ENCODE results near the gene KBTBD6. TPM values are rescaled to one million over a fixed set of nuclear protein-coding genes. Genes with fewer than 3 reads are reported as not detected.

Gene KBTBD6
- total RNA-seq, 1 experiment from 2014 or later = 9.3 TPM

- DNase-seq = no peak
- H3K9me3 Mint-ChIP-seq (ENCODE audit: unreplicated experiment) = peaks cover 50% of the 10 kb centered on the region
- H3K4me3 Mint-ChIP-seq (ENCODE audit: unreplicated experiment) = no peak overlapping the region
- no peak overlapping the region for H3K4me3 ChIP-seq (ENCODE audit: low read depth, low read length)
- no peak overlapping the region for H3K27ac Mint-ChIP-seq (ENCODE audit: unreplicated experiment)
- TF ChIP-seq CTCF (IDR thresholded peaks at IDR 0.05; ENCODE audit: insufficient read depth in 1 of 2, low read depth in 1 of 2, low read length in 1 of 2, severe bottlenecking in 1 of 2, unreplicated experiment in 1 of 2) = no peak
- no peaks in the 10 kb centered on the region for H3K4me1 Mint-ChIP-seq (ENCODE audit: low read depth, unreplicated experiment)
- intact Hi-C loops (cut with micrococcal nuclease; ENCODE audit: unreplicated experiment) = no loop called here
- no TSS peak for BruUV-seq (replicated peaks)
- CTCF ChIA-PET = no interaction called here
- H3K36me3 Mint-ChIP-seq (ENCODE audit: insufficient read depth, unreplicated experiment) = peaks cover 8% of the 10 kb centered on the region
- peaks cover 17% of the 10 kb centered on the region for H3K9me3 ChIP-seq
- H3K4me1 ChIP-seq = no peaks in the 10 kb centered on the region
- H3K27me3 ChIP-seq (replicated peaks; ENCODE audit: control insufficient read depth, insufficient read depth, low read length) = no peaks in the 10 kb centered on the region
- POLR2A ChIA-PET = no interaction called here
- no peaks in the 10 kb centered on the region for H3K36me3 ChIP-seq (ENCODE audit: control insufficient read depth, insufficient read depth, low read length)
- H3K27me3 Mint-ChIP-seq (ENCODE audit: insufficient read depth, unreplicated experiment) = no peaks in the 10 kb centered on the region
Observed at GRCh38 chr13:41154042-41154441, 21.4 kb upstream of the KBTBD6 start.

GRCh38 chr13:41152005-41152404, 19.4 kb upstream of the KBTBD6 start:
- POLR2A ChIA-PET = no interaction called here

GRCh38 chr13:41150058-41150457, 17.5 kb upstream of the KBTBD6 start:
- Mint-ChIP-seq H3K27ac (ENCODE audit: unreplicated experiment) (no peak overlapping the region), H3K4me3 (ENCODE audit: unreplicated experiment) (no peak overlapping the region), H3K9me3 (ENCODE audit: unreplicated experiment) (peaks cover 71% of the 10 kb centered on the region), H3K36me3 (ENCODE audit: insufficient read depth, unreplicated experiment) (peaks cover 16% of the 10 kb centered on the region), H3K4me1 (ENCODE audit: low read depth, unreplicated experiment) (no peaks in the 10 kb centered on the region), H3K27me3 (ENCODE audit: insufficient read depth, unreplicated experiment) (no peaks in the 10 kb centered on the region)
- DNase-seq = no peak
- ChIA-PET POLR2A (no interaction called here), CTCF (no interaction called here)
- H3K4me3 ChIP-seq (ENCODE audit: low read depth, low read length) = no peak overlapping the region
- no TSS peak for BruUV-seq (replicated peaks)
- intact Hi-C loops (cut with micrococcal nuclease; ENCODE audit: unreplicated experiment) = no loop called here
- no peaks in the 10 kb centered on the region for H3K4me1 ChIP-seq
- H3K36me3 ChIP-seq (ENCODE audit: control insufficient read depth, insufficient read depth, low read length) = no peaks in the 10 kb centered on the region
- H3K9me3 ChIP-seq = peaks cover 39% of the 10 kb centered on the region
- TF ChIP-seq CTCF (IDR thresholded peaks at IDR 0.05; ENCODE audit: insufficient read depth in 1 of 2, low read depth in 1 of 2, low read length in 1 of 2, severe bottlenecking in 1 of 2, unreplicated experiment in 1 of 2) = no peak
- H3K27me3 ChIP-seq (replicated peaks; ENCODE audit: control insufficient read depth, insufficient read depth, low read length) = no peaks in the 10 kb centered on the region

More at GRCh38 chr13:41152005-41152404, 19.4 kb upstream of the KBTBD6 start:
- Histone ChIP-seq H3K36me3 (ENCODE audit: control insufficient read depth, insufficient read depth, low read length) (no peaks in the 10 kb centered on the region), H3K27me3 (replicated peaks; ENCODE audit: control insufficient read depth, insufficient read depth, low read length) (no peaks in the 10 kb centered on the region), H3K4me1 (no peaks in the 10 kb centered on the region), H3K4me3 (ENCODE audit: low read depth, low read length) (no peak overlapping the region), H3K9me3 (peaks cover 38% of the 10 kb centered on the region)
- Mint-ChIP-seq H3K9me3 (ENCODE audit: unreplicated experiment) (peaks cover 69% of the 10 kb centered on the region), H3K4me3 (ENCODE audit: unreplicated experiment) (no peak overlapping the region), H3K27ac (ENCODE audit: unreplicated experiment) (no peak overlapping the region), H3K36me3 (ENCODE audit: insufficient read depth, unreplicated experiment) (peaks cover 16% of the 10 kb centered on the region), H3K4me1 (ENCODE audit: low read depth, unreplicated experiment) (no peaks in the 10 kb centered on the region), H3K27me3 (ENCODE audit: insufficient read depth, unreplicated experiment) (no peaks in the 10 kb centered on the region)
- intact Hi-C loops (cut with micrococcal nuclease; ENCODE audit: unreplicated experiment) = no loop called here
- DNase-seq = no peak
- no peak for TF ChIP-seq CTCF (IDR thresholded peaks at IDR 0.05; ENCODE audit: insufficient read depth in 1 of 2, low read depth in 1 of 2, low read length in 1 of 2, severe bottlenecking in 1 of 2, unreplicated experiment in 1 of 2)
- CTCF ChIA-PET = no interaction called here
- no TSS peak for BruUV-seq (replicated peaks)

Data from Caco-2 (cell line).